Hepatocyte (in vitro differentiated cells): ENCODE data around the gene FAM135A. TPM values are rescaled to one million over a fixed set of nuclear protein-coding genes. Genes with fewer than 3 reads are reported as not detected.

Source experiments
- DNase-seq: peaks from one replicate; pipeline ENCODE4 v3.0.0-alpha.2; 2016; ENCODE audit warnings: low spot score
- H2AFZ ChIP-seq: fragments of 200-600 bp; sonication (generic); 2 replicates; pipeline ENCODE4 v1.6.0; 2016; ENCODE audit warnings: antibody characterized with exemption, mild to moderate bottlenecking
- H3K27ac ChIP-seq: fragments of 200-600 bp; sonication (generic); 2 replicates; pipeline ENCODE4 v1.5.1; 2016; ENCODE audit warnings: mild to moderate bottlenecking
- H3K27me3 ChIP-seq: fragments of 200-600 bp; sonication (generic); 2 replicates; pipeline ENCODE4 v1.6.1; 2016
- H3K36me3 ChIP-seq: fragments of 200-600 bp; sonication (generic); replicated peaks from 2 replicates; pipeline ENCODE4 v1.5.1; 2016; ENCODE audit warnings: low read depth; ENCODE audit not compliant: insufficient read depth
- H3K4me1 ChIP-seq: fragments of 200-600 bp; sonication (generic); 2 replicates; pipeline ENCODE4 v1.5.1; 2016; ENCODE audit warnings: mild to moderate bottlenecking, moderate library complexity; ENCODE audit not compliant: insufficient read depth
- H3K4me2 ChIP-seq: fragments of 200-600 bp; sonication (generic); 2 replicates; pipeline ENCODE4 v1.6.0; 2016
- H3K4me3 ChIP-seq: fragments of 200-600 bp; sonication (generic); 2 replicates; pipeline ENCODE4 v1.5.1; 2016; ENCODE audit warnings: mild to moderate bottlenecking
- H3K79me2 ChIP-seq: fragments of 200-600 bp; sonication (generic); 2 replicates; pipeline ENCODE4 v1.6.0; 2017; ENCODE audit warnings: mild to moderate bottlenecking
- H3K9me2 ChIP-seq: fragments of 200-600 bp; sonication (generic); replicated peaks from 2 replicates; pipeline ENCODE4 v1.6.0; 2017; ENCODE audit warnings: mild to moderate bottlenecking; ENCODE audit not compliant: insufficient read depth
- H3K9me3 ChIP-seq: fragments of 200-600 bp; sonication (generic); 2 replicates; pipeline ENCODE4 v1.5.1; 2016; ENCODE audit warnings: low read depth, mild to moderate bottlenecking
- H4K20me1 ChIP-seq: fragments of 200-600 bp; sonication (generic); 2 replicates; pipeline ENCODE4 v1.6.0; 2016; ENCODE audit warnings: mild to moderate bottlenecking; ENCODE audit not compliant: insufficient read depth, poor library complexity, severe bottlenecking
- CTCF ChIP-seq: fragments of 200-600 bp; sonication (generic); IDR thresholded peaks from 2 replicates; pipeline ENCODE4 v1.5.1; 2016; ENCODE audit warnings: antibody characterized with exemption, mild to moderate bottlenecking; ENCODE audit not compliant: poor library complexity
- EZH2 ChIP-seq: fragments of 200-600 bp; sonication (generic); IDR thresholded peaks from 2 replicates; pipeline ENCODE4 v1.6.1; 2016; ENCODE audit warnings: antibody characterized with exemption, mild to moderate bottlenecking, borderline replicate concordance
- EZH2phosphoT487 ChIP-seq: fragments of 200-600 bp; sonication (generic); IDR thresholded peaks from one replicate; pipeline ENCODE4 v1.6.1; 2018; ENCODE audit warnings: antibody characterized with exemption, mild to moderate bottlenecking, low read depth, moderate library complexity; ENCODE audit not compliant: unreplicated experiment, severe bottlenecking
- WGBS: methylation state at CpG from one replicate; pipeline ENCODE4 v1.1.6; 2016; ENCODE audit warnings: low lambda C conversion rate; ENCODE audit errors: missing lambda C conversion rate; 5-methylcytosine and 5-hydroxymethylcytosine counted together
- polyA plus RNA-seq: library from polyadenylated mRNA; unstranded; fragments of >200 nt; fragmentation: Nextera tagmentation; extraction: Ambion mirVana; gene quantifications from 2 replicates; pipeline ENCODE4 v1.2.1, GENCODE V29; 2016
- total RNA-seq: library from RNA; depleted of rRNA; stranded (reverse); fragments of >200 nt; gene quantifications from 2 replicates; pipeline ENCODE4 v1.2.3, GENCODE V29; 2014

The FAM135A gene
- total and polyA plus RNA-seq, 2 experiments from 2014 or later, result 19.0 to 78.4 TPM

DNA sequence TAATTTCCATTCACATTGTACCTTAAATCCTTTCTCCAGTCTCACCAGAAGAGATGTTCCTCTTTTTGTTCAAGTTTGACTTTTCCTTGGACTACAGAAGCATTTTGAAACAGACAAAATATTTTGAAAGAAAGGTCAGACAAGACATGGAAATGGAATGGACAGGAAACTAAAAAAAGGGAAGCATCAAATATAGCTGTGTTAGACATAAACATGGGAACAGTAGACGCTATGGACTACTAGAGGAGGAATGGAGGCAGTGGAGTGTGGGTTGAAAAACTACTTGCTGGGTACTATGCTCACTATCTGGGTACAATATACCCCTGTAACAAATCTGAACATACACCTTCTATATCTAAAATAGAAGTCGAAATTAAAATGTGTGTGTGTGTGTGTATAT is 4.1 kb upstream of the FAM135A start:
- Histone ChIP-seq H4K20me1 (no peaks in the 10 kb centered on the region), H3K79me2 (peaks cover 5% of the 10 kb centered on the region), H3K4me2 (no peak overlapping the region), H3K9me3 (no peaks in the 10 kb centered on the region), H3K4me3 (no peak overlapping the region), H3K27me3 (no peaks in the 10 kb centered on the region), H3K27ac (no peak overlapping the region), H3K36me3 (no peaks in the 10 kb centered on the region), H2AFZ (no peak overlapping the region), H3K4me1 (peaks cover 5% of the 10 kb centered on the region), H3K9me2 (no peaks in the 10 kb centered on the region)
- DNase-seq, result no peak
- WGBS, result 88% methylated on average over 2 of the region's 2 CpGs
- TF ChIP-seq EZH2, result no peak
- TF ChIP-seq EZH2phosphoT487, result no peak
- no peak for TF ChIP-seq CTCF

DNA sequence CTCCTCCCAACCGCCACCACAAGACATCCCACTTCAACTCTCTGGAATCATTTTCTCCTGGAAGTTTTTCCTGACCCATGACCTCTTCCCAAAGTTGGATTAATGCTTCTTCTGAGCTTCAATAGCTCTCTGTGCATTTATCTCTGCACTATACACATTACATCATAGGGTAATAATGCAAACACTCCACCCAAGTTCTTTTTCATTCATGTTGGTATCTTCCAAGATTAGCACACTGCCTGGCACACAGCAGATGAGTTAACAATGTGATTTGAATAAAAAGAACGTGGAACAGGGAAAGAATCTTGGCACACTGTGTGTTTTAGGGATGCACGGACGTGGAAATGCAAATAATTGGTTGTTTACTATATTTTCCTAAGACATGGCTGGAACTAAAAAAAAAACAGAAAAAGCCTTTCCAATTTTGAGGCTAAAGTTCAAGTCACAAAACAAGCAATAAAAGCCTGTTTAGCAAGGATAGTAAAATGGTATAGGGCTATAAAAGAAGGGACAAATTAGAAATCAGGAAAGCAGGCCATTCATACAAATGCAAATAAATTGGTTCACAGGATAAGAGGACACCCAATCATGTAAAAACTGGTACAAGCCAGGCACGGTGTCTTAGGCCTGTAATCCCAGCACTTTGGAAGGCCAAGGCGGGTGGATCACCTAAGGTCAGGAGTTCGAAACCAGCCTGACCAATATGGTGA is 1.6 kb upstream of the FAM135A start:
- Histone ChIP-seq H3K27me3 (no peaks in the 10 kb centered on the region), H2AFZ (no peak overlapping the region), H3K4me3 (no peak overlapping the region), H3K9me3 (no peaks in the 10 kb centered on the region), H3K4me2 (peak overlapping the region; percentile 86), H4K20me1 (no peaks in the 10 kb centered on the region), H3K36me3 (no peaks in the 10 kb centered on the region), H3K9me2 (no peaks in the 10 kb centered on the region), H3K79me2 (peaks cover 30% of the 10 kb centered on the region), H3K27ac (peak overlapping the region; percentile 88), H3K4me1 (peaks cover 5% of the 10 kb centered on the region)
- WGBS, result 71% methylated on average over 7 of the region's 7 CpGs
- no peak for TF ChIP-seq EZH2phosphoT487
- TF ChIP-seq EZH2, result no peak
- no peak for TF ChIP-seq CTCF
- no peak for DNase-seq

DNA sequence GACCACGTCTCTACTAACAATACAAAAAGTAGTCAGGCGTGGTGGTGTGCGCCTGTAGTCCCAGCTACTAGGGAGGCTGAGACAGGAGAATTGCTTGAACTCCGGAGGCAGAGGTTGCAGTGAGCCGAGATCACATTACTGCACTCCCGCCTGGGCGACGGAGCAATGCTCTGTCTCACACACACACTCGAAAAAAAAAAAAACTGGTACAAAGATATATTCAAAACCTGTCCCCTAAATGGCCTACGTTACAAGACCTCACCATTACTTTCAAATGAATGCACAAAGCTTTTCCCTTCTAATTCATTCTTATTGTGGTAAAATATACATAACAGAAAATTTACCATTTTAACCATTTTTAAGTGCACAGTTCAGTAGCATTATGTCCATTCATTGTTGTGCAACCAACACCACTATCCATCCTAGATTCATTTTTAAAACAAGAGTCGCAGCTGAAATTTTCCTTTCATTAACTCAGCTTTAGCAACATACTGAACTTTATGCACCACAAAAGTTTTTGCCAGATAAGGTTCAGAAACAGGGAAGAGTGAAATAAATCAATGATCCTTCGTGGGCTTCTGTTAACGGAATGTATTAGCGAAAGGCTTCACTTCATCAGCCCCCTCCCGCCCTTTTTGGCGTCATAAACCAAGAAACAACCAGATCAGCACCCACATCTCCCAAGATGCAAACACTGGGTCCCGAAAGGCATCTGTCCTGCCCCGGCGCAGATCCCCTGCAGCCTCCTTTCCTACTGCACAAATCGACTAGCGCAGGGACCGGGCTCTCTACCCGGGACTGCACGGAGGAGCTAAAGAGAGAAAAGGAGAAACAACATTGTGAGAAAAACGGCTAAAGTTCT is 825 bp upstream of the FAM135A start:
- H3K27ac ChIP-seq, result peak overlapping the region; percentile 88
- H4K20me1 ChIP-seq, result no peaks in the 10 kb centered on the region
- H3K9me3 ChIP-seq, result no peaks in the 10 kb centered on the region
- H3K27me3 ChIP-seq, result no peaks in the 10 kb centered on the region
- H3K9me2 ChIP-seq, result no peaks in the 10 kb centered on the region
- peak overlapping the region; percentile 95 for H2AFZ ChIP-seq
- H3K4me3 ChIP-seq, result peak overlapping the region; percentile 64
- peaks cover 5% of the 10 kb centered on the region for H3K4me1 ChIP-seq
- H3K4me2 ChIP-seq, result peak overlapping the region; percentile 86
- H3K36me3 ChIP-seq, result no peaks in the 10 kb centered on the region
- no peak for DNase-seq
- H3K79me2 ChIP-seq, result peaks cover 38% of the 10 kb centered on the region
- TF ChIP-seq EZH2, result no peak
- no peak for TF ChIP-seq EZH2phosphoT487
- no peak for TF ChIP-seq CTCF
- WGBS, result 46% methylated on average over 25 of the region's 25 CpGs
